Testis (tissue), 2 donors: ENCODE results near the gene ARL14EP.
A peak's percentile ranks its signal among the peaks of the same experiment; 100 is the strongest.

Experiments used
- CTCF ChIP-seq, 3 experiments: fragments of 450-650 bp in 2 of 3; fragments of 200-600 bp in 1 of 3; sonication (generic) in 1 of 3; IDR thresholded peaks; one replicate each; pipeline ENCODE4 v1.5.1; 2016 to 2019; ENCODE audit warnings: antibody characterized with exemption in 3 of 3, mild to moderate bottlenecking in 2 of 3, moderate library complexity in 1 of 3
- POLR2A ChIP-seq: fragments of 450-650 bp; IDR thresholded peaks from one replicate; pipeline ENCODE4 v1.6.1; 2017; ENCODE audit warnings: antibody characterized with exemption, mild to moderate bottlenecking, moderate library complexity

GRCh38 chr11:30346068-30346688 lies 23.3 kb downstream of the ARL14EP start:
- TF ChIP-seq POLR2A (no peak), CTCF (IDR thresholded peaks at IDR 0.05) (peak; percentile 19 to 65 (median 40))
